HK-2 (cell line): ENCODE results near the gene JAML.
A peak's percentile ranks its signal among the peaks of the same experiment; 100 is the strongest.

Experiments used
- DNase-seq: peaks from one replicate; pipeline ENCODE4 v3.0.0-alpha.2; 2018; ENCODE audit not compliant: unreplicated experiment

JAML gene

GRCh38 chr11:118216621-118217481 lies 8.0 kb downstream of the JAML start:
- no peak for DNase-seq

- no peak for DNase-seq
Observed at GRCh38 chr11:118215765-118216164, 9.0 kb downstream of the JAML start.

GRCh38 chr11:118215262-118215661 lies 9.5 kb downstream of the JAML start:
- DNase-seq, result no peak

GRCh38 chr11:118214210-118214914 lies 10.4 kb downstream of the JAML start:
- DNase-seq, result no peak

GRCh38 chr11:118213781-118214180 lies 11.0 kb downstream of the JAML start:
- DNase-seq, result no peak

DNA sequence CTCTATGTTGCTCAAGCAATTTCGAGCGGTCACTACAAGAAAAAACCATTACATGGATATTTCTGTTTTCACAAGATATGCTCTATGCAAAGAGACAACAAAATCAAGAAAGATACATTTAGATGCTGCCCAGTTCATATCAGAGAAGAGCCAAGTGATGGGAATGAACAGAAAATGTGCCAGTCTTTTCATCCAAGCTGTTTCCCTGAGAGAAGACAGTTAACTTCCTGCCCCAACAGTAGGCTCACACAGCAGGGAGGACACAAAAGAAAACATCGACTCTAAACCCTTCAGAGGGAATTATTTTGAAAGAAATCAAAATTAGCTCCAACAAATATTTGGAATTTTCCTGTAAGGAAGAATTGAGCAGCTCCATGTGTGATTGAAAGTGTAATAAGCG lies 11.6 kb downstream of the JAML start:
- DNase-seq, result no peak

GRCh38 chr11:118212781-118213191 lies 12.0 kb downstream of the JAML start:
- DNase-seq, result no peak

DNA sequence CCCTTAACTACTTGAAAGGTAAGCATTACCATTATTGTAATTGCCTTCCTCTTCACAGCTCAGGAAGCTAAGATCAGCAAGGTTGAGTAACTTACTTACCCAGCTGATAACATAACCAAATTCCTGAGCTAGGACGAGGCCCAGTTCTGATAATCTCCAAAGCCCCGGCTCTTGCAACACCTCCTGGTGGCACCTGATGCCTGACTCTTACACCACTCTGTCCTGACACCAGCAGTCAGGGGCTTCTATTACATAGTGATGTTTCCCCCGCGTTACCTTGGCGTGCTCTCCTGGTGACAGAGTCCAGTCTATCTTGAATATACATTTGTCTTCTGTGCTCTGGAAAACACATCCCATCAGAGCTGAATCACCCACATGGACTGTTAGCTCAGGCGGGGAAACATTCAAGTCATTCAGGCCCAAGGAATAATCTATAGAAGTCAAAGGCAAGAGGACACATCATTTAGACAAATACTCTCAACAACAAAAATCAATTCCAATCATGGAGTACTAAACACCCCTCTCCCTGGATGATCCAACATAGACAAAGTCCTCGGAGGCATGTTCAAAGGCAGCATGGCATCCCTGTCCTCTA lies 12.6 kb downstream of the JAML start:
- DNase-seq, result no peak

GRCh38 chr11:118211006-118211405 lies 13.8 kb downstream of the JAML start:
- no peak for DNase-seq

- no peak for DNase-seq
Observed at GRCh38 chr11:118210323-118210722, 14.5 kb downstream of the JAML start.

DNA sequence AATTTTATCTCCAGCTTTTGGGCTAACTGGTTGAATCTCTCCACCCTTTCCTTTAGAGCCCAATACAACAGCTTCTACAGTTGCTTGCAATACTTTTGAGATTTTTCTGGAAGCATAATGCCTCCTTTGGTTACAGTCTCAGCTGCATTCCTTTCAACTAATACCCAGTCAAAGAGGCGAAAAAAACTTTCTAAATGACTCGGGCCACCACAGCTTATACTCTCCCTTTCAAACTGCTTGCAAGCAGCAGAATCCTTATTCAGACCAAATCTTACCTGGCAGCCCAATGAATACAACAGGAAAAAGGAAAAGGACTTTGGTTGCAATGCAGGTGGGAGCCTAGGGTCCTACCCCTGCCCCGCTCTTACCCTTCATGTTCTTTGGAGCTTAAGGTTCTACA lies 15.8 kb downstream of the JAML start:
- DNase-seq, result no peak

DNA sequence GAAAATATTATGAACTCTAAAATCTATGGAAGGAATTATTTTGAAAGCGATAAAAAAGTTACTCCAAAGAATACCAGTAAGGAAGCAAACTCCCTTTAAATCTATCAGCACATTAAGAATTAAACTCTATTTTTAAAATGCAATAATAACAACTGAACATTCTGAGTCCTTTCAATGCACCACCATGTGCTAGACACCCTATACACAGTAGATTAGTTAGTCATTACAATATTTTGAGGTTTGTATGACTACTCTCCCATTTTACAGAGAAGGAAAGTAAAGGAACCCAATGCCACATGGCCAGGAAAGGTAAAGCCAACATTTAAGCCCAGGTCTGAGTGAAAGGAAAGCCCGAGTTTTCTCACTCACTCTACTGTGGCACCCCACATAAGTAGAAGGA lies 17.7 kb downstream of the JAML start:
- no peak for DNase-seq

DNA sequence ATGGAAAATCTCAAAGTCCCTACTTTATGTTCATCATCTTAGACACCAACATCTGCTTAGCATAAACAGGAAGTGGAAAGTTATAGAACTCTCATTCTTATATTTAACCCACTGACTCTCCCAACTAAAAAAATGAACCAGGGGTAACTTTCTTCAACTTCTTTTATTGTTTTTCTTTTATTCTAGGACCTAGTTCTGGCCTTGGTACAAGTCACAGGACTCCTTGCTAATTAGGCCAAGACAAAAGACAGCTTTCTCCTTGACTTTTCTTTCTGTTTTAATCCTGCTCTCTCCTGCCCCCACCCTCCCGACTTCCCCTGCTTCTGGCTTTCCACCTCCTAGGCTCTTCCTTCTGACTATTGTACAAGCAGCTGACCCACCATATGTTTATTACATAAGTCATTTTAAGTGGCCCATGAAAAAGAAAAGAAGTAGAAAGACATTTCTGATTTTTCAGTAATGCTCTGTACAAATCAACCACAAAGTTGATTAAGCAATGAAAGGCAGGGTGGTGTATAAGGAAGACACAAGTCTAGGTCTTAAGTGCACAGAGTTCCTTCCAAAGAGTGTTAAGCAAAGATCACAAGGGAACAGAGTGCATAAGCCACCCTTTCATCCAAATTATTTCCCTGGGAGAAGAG lies 18.3 kb downstream of the JAML start:
- DNase-seq, result no peak

DNA sequence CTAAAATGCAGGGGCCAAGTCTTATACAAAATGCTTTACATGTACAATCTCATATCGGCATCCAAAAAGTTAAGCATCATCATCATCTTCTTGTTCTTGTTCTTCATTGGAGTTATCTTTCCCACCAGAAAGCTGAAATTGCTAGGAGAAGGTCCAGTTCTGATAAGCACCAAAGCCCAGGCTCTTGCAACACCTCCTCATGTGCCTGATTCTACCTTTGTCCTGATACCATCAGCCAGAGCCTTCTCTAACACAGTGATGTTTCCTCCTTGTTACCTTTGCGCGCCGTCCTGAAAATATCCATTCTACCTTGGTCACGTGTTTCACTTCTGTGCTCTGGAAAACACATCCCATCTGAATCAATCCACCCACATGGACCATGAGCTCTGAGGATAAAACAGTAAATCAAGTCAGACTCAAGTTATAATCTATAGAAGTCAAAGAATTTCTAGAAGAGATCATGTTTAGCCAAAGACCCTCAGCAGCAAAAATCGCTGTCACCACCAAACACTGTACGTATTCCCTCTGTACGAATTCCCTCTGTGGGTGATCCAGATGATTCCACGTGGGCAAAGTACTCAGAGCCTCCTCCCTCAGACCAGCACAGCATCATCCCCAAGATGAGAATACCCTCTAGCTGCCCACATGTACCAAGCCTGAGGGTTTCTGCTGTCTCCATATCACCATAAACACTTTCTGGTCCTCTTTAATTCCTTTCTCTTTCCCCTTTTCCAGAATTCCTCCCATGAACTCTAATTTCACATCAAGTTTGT lies 19.0 kb downstream of the JAML start:
- no peak for DNase-seq

DNA sequence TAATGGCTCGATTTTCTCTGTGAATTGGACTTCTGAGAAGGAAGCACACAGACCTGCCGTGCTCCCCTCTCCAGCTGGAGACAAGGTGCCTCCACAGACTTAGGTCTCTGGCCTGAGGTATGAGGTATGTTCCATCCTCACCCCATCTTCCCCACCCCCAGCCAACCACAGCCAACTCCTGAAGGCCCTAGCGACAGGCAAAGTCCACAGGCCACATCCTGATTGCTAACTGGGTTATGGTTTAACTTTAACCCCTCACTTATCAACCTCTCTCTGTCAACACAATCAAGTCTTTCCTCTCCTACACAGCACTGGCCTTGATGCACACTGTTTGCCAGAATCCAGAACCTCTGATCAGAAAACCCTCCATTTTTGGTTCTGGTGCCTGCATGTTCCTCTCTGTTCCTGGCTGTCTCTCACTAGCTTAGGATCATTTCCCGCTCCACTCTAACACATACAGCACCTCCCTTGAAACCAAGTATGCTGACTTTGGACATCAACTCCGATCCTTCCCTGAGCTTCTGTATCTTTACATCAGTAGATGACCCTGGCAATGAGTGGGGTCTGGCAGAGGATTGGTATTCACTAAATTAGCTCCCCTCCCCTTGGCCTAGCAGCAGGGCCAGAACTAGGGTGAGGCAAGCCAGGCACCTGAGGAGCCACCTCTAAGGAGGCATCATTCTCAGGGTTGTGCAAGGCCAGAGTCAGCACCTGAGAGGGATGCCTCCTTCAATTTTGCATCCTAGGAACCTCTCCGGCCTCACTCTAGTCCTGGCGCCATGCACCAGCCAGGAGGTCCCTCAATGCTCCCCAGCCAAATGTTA lies 22.0 kb downstream of the JAML start:
- DNase-seq, result peak; percentile 8

GRCh38 chr11:118201966-118202365 lies 22.8 kb downstream of the JAML start:
- no peak for DNase-seq

GRCh38 chr11:118200901-118201680 lies 23.7 kb downstream of the JAML start:
- no peak for DNase-seq

GRCh38 chr11:118200497-118200896 lies 24.3 kb downstream of the JAML start:
- no peak for DNase-seq

DNA sequence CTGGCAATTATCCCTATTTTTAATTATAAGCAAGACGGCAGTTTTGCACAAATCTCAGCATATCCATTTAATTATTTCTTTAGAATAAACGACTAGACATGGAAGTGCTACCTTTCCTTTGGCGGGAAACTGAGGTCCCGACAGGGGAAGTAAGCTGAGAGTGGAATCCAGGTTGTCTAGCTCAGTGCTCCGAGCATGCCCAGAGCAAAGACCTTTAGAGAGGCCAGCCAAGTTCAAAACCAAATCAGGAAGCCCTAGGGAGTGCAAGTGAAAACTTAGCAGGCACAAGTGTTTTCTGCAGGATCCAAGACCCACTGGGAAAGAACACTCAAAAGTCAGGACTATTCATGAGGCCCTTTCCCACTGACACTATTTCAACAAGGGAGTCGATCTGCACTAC lies 25.7 kb downstream of the JAML start:
- DNase-seq, result no peak

DNA sequence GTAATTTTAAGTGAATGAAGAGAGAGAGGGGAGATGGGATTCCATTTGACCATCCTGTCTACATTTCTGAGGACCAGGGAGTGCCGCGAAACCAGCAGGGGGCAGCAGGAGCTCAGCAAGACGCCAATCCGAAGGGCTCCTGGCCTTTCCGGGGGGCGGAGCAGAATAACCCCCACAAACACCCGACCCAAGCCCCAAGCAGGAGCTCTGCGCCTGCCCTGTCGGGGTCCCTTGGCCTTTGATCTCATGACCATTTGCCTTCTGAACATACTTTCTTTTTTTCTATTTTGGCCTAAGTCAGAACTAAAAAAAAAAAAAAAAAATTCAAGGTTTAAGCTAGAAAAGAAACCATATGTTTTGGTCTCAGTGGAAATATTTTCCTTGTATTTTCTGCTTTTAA lies 26.4 kb downstream of the JAML start:
- peak; percentile 55 for DNase-seq
